SJSA1 (cell line): ENCODE data around the gene HS6ST3. TPM values are rescaled to one million over a fixed set of nuclear protein-coding genes. Genes with fewer than 3 reads are reported as not detected.

ENCODE experiments used
- DNase-seq, 2 experiments: peaks; one replicate each; pipeline ENCODE4 v3.0.0-alpha.2; 2015 to 2020; ENCODE audit warnings: low spot score in 2 of 2, low read depth in 1 of 2
- H3K27ac ChIP-seq: fragments of 250-450 bp; sonication (Bioruptor Pico); 2 replicates; pipeline ENCODE4 v1.5.1; 2020; ENCODE audit warnings: mild to moderate bottlenecking, moderate library complexity
- H3K27me3 ChIP-seq: fragments of 250-450 bp; sonication (Bioruptor Pico); replicated peaks from 2 replicates; pipeline ENCODE4 v1.5.1; 2020; ENCODE audit warnings: mild to moderate bottlenecking, moderate library complexity
- H3K36me3 ChIP-seq: fragments of 250-450 bp; sonication (Bioruptor Pico); 2 replicates; pipeline ENCODE4 v1.5.1; 2020; ENCODE audit warnings: mild to moderate bottlenecking
- H3K4me1 ChIP-seq: fragments of 250-450 bp; sonication (Bioruptor Pico); replicated peaks from 2 replicates; pipeline ENCODE4 v1.6.1; 2021; ENCODE audit warnings: mild to moderate bottlenecking
- H3K4me3 ChIP-seq: fragments of 250-450 bp; sonication (Bioruptor Pico); 2 replicates; pipeline ENCODE4 v1.5.1; 2020; ENCODE audit warnings: mild to moderate bottlenecking
- H3K9me3 ChIP-seq: fragments of 250-450 bp; sonication (Bioruptor Pico); replicated peaks from 2 replicates; pipeline ENCODE4 v1.5.1; 2020; ENCODE audit warnings: mild to moderate bottlenecking
- total RNA-seq: library from RNA; depleted of rRNA; stranded (reverse); fragments of >200 nt; shearing (Covaris generic); gene quantifications from 2 replicates; pipeline ENCODE4 v1.2.3, GENCODE V29; 2014

The HS6ST3 gene
- total RNA-seq, 1 experiment from 2014 or later, result 0.03 TPM

DNA sequence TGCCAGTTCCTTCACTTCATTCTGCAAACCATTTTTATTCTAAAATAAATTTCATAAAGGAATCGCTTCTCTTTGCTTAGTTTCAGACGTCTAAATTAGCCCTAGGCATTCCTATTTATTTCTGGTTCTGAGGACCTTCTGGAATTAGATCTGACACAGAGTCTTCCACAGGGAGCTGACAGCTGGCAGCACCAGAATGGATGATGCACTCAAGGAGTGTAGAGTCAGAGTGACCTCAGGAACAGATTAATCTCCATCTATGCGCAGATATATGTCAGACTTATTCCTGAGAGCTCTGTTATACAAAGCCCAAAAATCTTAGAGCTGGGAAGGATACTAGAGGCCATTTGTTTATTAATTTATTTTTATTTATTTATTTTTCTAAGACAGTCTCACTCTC is 450.8 kb downstream of the HS6ST3 start:
- no peaks in the 10 kb centered on the region for H3K9me3 ChIP-seq
- no peak for DNase-seq
- H3K27ac ChIP-seq, result no peak overlapping the region

GRCh38 chr13:96542986-96543385 is 453.1 kb downstream of the HS6ST3 start:
- Histone ChIP-seq H3K4me3 (no peak overlapping the region), H3K27me3 (peaks cover 71% of the 10 kb centered on the region), H3K27ac (no peak overlapping the region), H3K9me3 (no peaks in the 10 kb centered on the region), H3K36me3 (no peaks in the 10 kb centered on the region), H3K4me1 (no peaks in the 10 kb centered on the region)
- DNase-seq, result no peak

More for the DNA sequence above, 450.8 kb downstream of the HS6ST3 start:
- no peak overlapping the region for H3K4me3 ChIP-seq
- no peaks in the 10 kb centered on the region for H3K36me3 ChIP-seq
- peaks cover 59% of the 10 kb centered on the region for H3K27me3 ChIP-seq
- no peaks in the 10 kb centered on the region for H3K4me1 ChIP-seq

DNA sequence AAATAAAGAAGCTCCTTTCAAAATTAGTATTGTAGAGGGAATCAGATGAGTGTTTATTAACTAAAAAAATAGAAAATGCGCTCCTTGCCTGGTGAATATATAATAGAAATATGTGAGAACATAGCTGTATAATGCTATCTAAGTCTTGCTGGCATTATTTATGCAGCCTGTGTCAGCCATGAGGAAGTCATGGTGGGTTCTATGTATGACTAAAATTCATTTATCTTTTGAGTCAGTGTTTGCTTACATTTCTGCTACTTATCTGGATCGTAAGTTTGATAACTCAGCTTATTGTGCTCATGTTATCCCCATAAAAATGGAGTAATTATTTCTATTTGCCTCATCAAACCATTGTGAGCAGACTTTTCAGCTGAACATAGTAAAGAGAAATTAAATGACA is 455.1 kb downstream of the HS6ST3 start:
- Histone ChIP-seq H3K36me3 (no peaks in the 10 kb centered on the region), H3K4me3 (no peak overlapping the region), H3K9me3 (no peaks in the 10 kb centered on the region), H3K27ac (no peak overlapping the region), H3K4me1 (no peaks in the 10 kb centered on the region), H3K27me3 (peaks cover 59% of the 10 kb centered on the region)
- no peak for DNase-seq

DNA sequence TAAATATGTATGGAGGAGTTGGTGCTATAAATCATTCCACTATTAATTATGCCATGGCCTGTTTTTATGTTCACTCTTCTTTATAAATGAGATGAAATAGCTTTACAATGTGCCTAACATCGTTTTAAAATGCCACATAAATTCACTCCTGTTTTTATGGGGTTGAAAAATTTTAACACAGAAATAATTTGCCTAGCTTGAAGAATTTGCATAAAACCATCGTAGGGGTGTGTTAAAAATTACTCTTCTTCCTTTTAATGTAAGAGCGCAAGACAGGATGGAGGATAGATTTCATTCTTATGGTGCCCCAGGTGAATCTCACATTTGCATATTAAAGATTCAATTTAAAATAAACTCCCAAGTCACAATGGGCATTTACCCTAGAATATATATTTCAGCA is 456.6 kb downstream of the HS6ST3 start:
- H3K27me3 ChIP-seq, result peaks cover 47% of the 10 kb centered on the region

GRCh38 chr13:96551546-96551945 is 461.6 kb downstream of the HS6ST3 start:
- Histone ChIP-seq H3K9me3 (no peaks in the 10 kb centered on the region), H3K4me3 (no peak overlapping the region), H3K36me3 (no peaks in the 10 kb centered on the region), H3K27me3 (peaks cover 11% of the 10 kb centered on the region), H3K27ac (no peak overlapping the region), H3K4me1 (no peaks in the 10 kb centered on the region)
- DNase-seq, result no peak

More for the DNA sequence above, 456.6 kb downstream of the HS6ST3 start:
- Histone ChIP-seq H3K4me3 (no peak overlapping the region), H3K36me3 (no peaks in the 10 kb centered on the region), H3K9me3 (no peaks in the 10 kb centered on the region), H3K4me1 (no peaks in the 10 kb centered on the region), H3K27ac (no peak overlapping the region)
- no peak for DNase-seq

GRCh38 chr13:96552559-96552958 is 462.7 kb downstream of the HS6ST3 start:
- DNase-seq, result no peak
- H3K9me3 ChIP-seq, result no peaks in the 10 kb centered on the region
- H3K36me3 ChIP-seq, result no peaks in the 10 kb centered on the region
- H3K4me1 ChIP-seq, result no peaks in the 10 kb centered on the region
- H3K27me3 ChIP-seq, result peaks cover 1% of the 10 kb centered on the region
- no peak overlapping the region for H3K4me3 ChIP-seq
- no peak overlapping the region for H3K27ac ChIP-seq

DNA sequence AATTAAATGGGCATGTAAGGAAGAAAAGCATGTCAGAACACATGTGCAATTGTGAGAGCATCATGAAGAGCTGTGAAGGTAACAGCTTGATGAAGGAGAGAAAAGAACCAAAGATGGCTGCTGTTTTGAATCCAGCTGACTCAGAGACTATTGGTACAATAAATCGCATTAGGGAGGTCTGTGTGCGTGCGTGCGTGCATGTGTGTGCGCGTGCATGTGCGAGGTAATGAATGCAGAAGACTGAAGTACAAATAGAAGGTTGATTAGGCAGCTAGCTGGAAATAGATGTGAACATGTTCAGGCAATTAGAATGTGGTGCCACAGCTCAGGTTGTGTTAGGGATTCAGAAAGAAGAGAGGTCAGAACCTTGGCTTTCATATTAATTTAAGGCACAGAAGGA is 463.9 kb downstream of the HS6ST3 start:
- no peak overlapping the region for H3K27ac ChIP-seq
- no peaks in the 10 kb centered on the region; the same call in 1 of the 2 replicates for H3K27me3 ChIP-seq
- H3K4me1 ChIP-seq, result no peaks in the 10 kb centered on the region
- peak in 1 of 2 experiments; percentile 42 for DNase-seq
- no peak overlapping the region for H3K4me3 ChIP-seq
- H3K36me3 ChIP-seq, result no peaks in the 10 kb centered on the region
- H3K9me3 ChIP-seq, result no peaks in the 10 kb centered on the region

DNA sequence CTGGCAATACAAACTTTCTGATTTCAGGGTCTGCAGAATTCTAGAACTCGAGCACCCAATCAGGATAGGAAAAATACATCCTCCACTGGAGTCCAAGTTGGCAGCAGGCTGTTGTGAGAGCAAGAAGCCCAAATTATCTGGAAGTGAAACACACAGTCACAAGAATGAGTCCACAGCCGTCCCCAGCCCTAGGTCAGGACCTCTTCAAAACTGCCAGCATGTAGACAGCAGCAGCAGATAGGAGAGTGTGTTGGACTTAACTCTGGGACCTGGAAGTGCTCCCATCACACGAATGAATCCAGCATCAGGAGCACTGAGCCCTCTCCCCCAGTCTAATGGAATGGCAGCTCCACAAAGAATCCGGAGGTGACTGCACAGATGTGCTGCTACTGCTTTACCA is 483.7 kb downstream of the HS6ST3 start:
- Histone ChIP-seq H3K27ac (no peak overlapping the region), H3K4me3 (no peak overlapping the region), H3K4me1 (no peaks in the 10 kb centered on the region), H3K9me3 (no peaks in the 10 kb centered on the region), H3K36me3 (no peaks in the 10 kb centered on the region), H3K27me3 (peaks cover 28% of the 10 kb centered on the region)
- no peak for DNase-seq

DNA sequence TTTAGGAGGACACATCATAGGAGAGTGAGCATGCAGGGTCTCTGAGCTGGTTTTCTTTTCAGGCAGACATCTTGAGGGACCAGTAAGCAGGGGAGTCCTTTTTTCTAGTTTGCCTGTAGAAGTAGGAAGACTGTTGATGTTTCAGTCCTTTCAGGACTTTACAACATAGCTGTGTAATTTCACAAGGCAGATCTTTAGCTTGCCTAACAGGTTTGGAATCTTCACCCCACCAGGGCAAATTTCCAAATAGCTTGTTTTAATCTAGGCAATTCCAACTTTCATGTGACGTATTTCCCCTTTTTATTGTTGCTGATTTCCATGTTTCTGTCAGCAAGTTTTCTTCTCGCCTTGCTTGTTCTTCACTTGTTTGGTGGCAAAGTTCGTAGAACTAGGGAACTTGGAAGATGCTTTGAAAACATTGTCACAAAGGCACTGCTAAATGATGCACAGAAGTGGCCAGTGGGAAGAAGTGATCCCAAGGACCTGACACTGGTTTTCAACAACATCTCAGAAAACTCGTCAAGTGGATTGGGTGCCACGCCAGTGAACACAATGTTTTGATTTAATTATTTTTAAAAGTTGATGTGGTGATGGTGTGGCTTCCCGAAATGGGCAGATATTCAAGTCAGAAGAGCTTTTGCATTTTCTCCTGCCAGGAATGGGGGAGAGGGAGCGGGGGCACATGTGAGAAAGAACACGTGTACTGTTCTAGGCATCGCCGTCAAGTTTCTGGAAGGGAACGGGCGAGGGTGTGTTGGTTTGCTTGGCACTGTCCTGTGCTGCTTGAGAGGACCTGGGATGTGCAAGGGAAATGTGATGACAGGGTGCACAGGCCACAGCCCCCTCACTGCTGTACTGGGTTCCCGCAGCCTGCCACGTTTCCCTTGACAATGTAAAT is 485.8 kb downstream of the HS6ST3 start:
- Histone ChIP-seq H3K4me3 (no peak overlapping the region), H3K27ac (no peak overlapping the region), H3K9me3 (no peaks in the 10 kb centered on the region), H3K4me1 (no peaks in the 10 kb centered on the region), H3K27me3 (peaks cover 16% of the 10 kb centered on the region), H3K36me3 (no peaks in the 10 kb centered on the region)
- DNase-seq, result no peak

DNA sequence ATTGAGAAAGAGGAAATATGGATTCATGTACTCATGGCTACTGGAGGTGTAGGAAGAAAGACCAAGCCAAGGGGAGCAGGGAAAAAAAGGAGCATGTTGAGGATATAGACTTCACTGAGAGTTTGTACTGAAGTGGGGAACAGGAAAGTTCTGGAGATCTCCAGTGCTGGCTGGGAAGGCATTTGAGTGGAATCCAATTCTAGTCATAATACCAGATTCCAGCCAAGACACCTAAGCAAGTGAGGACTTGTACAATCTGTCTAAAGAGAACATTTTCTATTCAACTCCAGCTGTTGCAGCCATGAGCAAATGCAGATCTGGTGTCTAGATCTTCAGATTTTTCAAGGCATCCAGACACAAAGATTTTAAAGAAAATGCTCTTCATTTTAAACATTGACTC is 491.8 kb downstream of the HS6ST3 start:
- Histone ChIP-seq H3K36me3 (no peaks in the 10 kb centered on the region), H3K4me3 (no peak overlapping the region), H3K4me1 (no peaks in the 10 kb centered on the region), H3K9me3 (no peaks in the 10 kb centered on the region; the same call in 1 of the 2 replicates), H3K27me3 (peaks cover 13% of the 10 kb centered on the region), H3K27ac (no peak overlapping the region)
- no peak for DNase-seq

GRCh38 chr13:96615252-96615651 is 525.3 kb downstream of the HS6ST3 start:
- no peak for DNase-seq
- H3K4me3 ChIP-seq, result no peak overlapping the region
- H3K36me3 ChIP-seq, result no peaks in the 10 kb centered on the region
- H3K4me1 ChIP-seq, result no peaks in the 10 kb centered on the region
- H3K27ac ChIP-seq, result no peak overlapping the region
- peaks cover 11% of the 10 kb centered on the region for H3K27me3 ChIP-seq
- no peaks in the 10 kb centered on the region for H3K9me3 ChIP-seq

DNA sequence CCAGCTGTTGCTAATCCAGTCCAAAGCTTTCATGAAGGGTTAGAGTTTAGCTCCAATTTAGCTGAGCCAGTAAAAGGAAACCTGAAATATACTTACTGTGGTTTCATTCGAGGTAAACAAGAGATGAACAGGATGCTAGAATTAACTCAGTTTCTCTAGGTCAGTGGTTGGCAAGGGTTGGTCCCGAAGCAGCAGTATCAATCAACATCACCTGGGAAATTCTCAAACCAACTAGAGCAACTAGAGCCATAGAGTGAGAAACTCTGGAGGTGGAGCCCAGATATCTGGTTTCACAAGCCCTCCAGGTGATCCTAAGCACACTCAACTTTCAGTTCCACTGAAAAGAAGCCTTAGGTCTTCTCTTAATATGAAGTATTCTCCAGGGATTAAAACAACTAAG is 527.6 kb downstream of the HS6ST3 start:
- no peak for DNase-seq
- Histone ChIP-seq H3K27ac (no peak overlapping the region), H3K27me3 (peaks cover 13% of the 10 kb centered on the region; the same call in 1 of the 2 replicates), H3K36me3 (no peaks in the 10 kb centered on the region), H3K4me1 (no peaks in the 10 kb centered on the region), H3K4me3 (no peak overlapping the region), H3K9me3 (no peaks in the 10 kb centered on the region)

DNA sequence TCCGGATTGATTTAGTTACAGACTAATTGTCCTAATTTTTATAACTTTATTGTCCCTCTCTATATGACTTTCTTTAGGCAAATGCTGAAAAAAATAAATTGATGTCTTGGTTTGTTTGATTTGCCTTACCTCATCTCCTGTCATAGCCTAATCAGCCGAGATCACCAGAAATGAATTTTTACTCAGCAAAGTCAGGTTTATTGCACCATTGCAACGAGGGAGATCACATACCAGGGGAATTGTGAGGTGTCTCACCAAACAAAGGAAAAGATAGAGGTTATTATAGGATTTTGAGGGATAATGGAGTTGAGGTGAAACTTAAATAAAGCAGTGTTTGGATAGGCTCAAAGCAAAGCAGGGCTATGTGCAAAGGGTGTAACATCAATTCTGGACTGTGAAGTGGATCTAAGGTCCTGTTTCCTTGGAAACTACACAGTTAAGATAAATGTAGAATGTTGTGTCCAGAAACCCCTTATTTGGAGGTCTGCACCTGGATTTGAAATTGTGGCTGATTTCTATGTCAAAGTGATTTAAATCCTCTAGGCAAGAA is 531.8 kb downstream of the HS6ST3 start:
- DNase-seq, result peak in 1 of 2 experiments; percentile 14
- Histone ChIP-seq H3K9me3 (no peaks in the 10 kb centered on the region), H3K27me3 (peaks cover 21% of the 10 kb centered on the region), H3K27ac (no peak overlapping the region), H3K4me1 (no peaks in the 10 kb centered on the region), H3K4me3 (no peak overlapping the region), H3K36me3 (no peaks in the 10 kb centered on the region)

- H3K36me3 ChIP-seq, result no peaks in the 10 kb centered on the region
Observed at GRCh38 chr13:96629331-96629730, 539.4 kb downstream of the HS6ST3 start.

More at GRCh38 chr13:96629331-96629730, 539.4 kb downstream of the HS6ST3 start:
- peak in 1 of 2 experiments; percentile 10 for DNase-seq
- Histone ChIP-seq H3K4me1 (no peaks in the 10 kb centered on the region), H3K4me3 (no peak overlapping the region), H3K27ac (no peak overlapping the region), H3K9me3 (no peaks in the 10 kb centered on the region), H3K27me3 (peaks cover 47% of the 10 kb centered on the region)
